AG10803 (cell line): ENCODE results near the gene ABCB11.
"Not testable (repeated sequence)": the region's sequence is repeated elsewhere in the genome, so short reads cannot be mapped to it uniquely, and the experiment has no call there.

ENCODE experiments used
- DNase-seq: peaks from one replicate; pipeline ENCODE4 v3.0.0; 2010; ENCODE audit warnings: low read depth
- H3K4me3 ChIP-seq: 2 replicates; pipeline ENCODE4 v1.5.1; 2011; ENCODE audit warnings: mild to moderate bottlenecking, low read length, control low read depth
- TF ChIP-seq, protein P1 (sequence below): conservative IDR thresholded peaks from 2 replicates; pipeline ENCODE4 v1.5.1; 2011; ENCODE audit warnings: mild to moderate bottlenecking, low read length, control low read depth, inconsistent platforms

Gene ABCB11

DNA sequence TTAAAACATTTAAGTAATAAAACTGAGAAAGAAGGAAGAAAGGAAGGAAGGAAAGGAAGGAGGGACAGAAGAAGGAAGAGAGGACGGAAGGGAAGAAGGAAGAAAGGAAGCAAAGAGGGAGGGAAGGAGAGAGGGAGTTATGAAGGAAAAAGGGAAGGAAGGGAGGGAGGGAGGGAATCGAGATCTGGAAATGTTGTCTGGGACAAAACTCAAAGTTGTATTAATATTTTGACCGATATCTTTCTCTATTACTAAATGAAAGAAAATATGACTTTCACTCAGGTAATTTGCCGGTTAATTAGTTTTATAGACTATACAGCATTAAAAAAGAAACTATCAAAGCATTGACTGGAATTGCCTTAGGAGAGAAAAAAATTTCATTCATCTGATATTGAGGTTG, 85.6 kb downstream of the ABCB11 start:
- H3K4me3 ChIP-seq, result no peak overlapping the region
- DNase-seq, result no peak
- TF ChIP-seq, protein P1, sequence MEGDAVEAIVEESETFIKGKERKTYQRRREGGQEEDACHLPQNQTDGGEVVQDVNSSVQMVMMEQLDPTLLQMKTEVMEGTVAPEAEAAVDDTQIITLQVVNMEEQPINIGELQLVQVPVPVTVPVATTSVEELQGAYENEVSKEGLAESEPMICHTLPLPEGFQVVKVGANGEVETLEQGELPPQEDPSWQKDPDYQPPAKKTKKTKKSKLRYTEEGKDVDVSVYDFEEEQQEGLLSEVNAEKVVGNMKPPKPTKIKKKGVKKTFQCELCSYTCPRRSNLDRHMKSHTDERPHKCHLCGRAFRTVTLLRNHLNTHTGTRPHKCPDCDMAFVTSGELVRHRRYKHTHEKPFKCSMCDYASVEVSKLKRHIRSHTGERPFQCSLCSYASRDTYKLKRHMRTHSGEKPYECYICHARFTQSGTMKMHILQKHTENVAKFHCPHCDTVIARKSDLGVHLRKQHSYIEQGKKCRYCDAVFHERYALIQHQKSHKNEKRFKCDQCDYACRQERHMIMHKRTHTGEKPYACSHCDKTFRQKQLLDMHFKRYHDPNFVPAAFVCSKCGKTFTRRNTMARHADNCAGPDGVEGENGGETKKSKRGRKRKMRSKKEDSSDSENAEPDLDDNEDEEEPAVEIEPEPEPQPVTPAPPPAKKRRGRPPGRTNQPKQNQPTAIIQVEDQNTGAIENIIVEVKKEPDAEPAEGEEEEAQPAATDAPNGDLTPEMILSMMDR, result no peak

DNA sequence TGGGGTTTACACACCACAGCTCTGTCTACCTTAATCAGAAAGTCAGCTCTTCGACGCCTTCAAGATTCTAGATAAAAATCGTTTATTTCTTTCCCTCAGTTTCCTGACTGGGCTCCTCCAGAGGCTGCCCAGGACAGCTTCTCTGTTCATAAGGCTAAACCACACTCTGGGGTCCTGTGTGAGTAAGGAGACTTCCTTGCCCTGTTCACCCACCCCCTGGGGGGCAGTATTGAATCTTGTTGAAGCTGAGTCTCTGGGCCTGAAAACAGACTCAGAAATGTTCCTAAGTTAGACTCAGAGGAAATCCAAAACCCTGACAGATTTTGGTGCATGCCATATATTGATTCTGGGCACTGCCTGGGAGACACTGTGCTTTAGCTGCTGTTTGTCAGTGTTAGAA, 87.1 kb downstream of the ABCB11 start:
- TF ChIP-seq, protein P1, result no peak
- no peak for DNase-seq
- H3K4me3 ChIP-seq, result no peak overlapping the region

DNA sequence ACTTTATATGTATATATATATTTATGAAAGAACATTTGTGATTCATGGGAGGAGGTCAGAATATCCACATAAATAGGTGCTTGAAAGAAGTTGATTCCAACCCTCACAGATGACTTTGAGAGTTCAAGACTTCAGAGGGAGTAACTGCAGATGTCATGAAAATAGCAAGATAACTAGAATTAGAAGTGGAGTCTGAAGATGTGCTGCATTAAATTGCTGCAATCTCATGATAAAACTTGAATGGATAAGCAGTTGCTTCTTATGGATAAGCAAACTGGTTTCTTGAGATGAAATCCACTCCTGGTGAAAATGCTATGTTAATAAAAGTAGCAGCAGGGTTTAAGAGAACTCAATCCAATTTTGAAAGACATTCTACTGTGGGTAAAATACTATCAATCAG, 89.8 kb downstream of the ABCB11 start:
- TF ChIP-seq, protein P1, result no peak

DNA sequence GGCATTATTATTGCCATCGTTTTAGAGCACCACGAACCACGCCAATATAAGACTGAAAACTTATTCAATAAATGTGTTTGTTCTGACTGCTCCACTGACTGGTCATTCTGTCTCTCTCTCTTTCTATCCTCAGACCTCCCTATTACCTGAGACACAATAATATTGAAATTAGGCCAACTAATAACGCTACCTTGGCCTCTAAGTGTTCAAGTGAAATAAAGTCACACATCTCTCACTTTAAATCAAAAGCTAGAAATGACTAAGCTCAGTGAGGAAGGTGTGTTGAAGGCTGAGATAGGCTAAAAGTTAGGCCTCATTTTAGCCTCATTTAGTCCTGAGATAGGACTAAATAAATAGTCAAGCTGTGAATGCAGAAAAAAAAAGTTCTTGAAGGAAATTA, 91.2 kb downstream of the ABCB11 start:
- TF ChIP-seq, protein P1, result no peak
- no peak for DNase-seq
- no peak overlapping the region for H3K4me3 ChIP-seq

More for the DNA sequence above, 89.8 kb downstream of the ABCB11 start:
- H3K4me3 ChIP-seq, result no peak overlapping the region
- DNase-seq, result no peak

DNA sequence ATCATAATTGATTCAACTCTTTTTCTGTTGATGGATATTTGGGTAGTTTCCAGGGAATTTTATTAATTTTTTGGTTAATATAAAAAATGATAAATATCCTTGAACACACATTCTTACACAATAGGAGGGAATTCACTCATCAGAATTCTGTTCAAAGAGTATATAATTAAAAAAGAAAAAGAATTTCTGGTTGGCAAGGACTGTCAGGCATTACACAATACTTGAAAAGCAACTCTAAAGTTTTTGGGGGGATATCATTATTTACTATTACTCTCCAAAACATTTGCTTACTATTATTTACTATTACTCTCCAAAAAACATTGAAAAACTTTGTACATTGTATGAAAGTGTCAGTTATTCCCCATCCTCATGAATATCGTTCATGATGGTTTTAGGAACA, 92.1 kb downstream of the ABCB11 start:
- TF ChIP-seq, protein P1, result no peak
- no peak for DNase-seq
- no peak overlapping the region for H3K4me3 ChIP-seq

DNA sequence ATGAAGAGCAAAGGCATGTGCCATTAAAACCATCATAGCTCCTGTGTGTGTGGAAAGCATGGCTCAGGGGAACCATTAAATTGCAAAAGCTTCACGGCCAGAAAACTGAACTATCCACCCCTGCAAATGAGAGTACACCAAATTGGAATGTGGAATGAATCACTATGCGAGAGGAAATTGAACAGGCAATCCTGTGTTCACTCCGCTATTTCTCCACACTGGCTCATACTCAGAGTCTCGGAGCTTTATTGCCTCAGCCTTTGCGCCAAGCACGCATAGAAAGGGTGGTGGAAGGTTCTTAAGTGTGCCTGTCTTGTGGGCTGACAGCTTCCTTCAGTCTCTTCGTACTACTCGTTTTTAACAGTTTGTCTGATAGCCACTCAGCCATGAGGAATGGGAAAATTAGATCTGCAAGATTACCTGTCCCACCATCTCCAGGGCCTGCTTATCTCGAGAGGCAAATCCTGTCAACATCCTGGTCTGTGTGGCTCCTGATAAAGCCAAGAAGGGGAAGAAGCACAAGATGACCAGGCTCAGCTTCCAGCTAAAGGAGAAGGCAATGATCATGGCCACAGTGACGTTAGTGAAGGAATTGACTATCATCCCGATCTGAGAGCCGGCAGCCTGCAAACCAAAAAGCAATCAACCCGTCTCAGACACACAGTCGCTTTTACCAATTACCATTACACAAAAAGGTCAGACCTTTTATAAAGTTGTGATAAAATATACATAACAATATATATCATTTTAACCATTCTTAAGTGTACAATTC, 95.1 kb downstream of the ABCB11 start:
- TF ChIP-seq, protein P1, result no peak
- no peak overlapping the region for H3K4me3 ChIP-seq
- peak; percentile 57 for DNase-seq

DNA sequence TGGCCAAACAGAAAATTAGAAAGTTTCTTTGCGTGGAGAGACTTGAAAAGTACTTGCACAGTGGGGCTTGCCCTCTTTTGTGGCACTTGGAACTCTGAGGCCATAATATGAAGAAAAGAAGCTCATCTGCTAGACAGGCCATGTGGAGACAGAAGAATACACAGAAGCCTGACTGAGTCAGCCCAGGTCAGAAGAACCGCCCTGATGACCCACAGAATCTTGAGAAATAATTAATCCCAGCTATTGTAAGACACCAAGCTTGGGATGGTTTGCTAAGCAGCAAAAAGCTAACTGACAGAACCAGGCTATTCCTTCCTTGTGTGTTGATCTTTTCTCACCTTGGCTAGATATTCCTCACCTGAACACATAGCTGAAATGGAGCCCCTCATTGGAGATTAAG, 96.3 kb downstream of the ABCB11 start:
- no peak overlapping the region for H3K4me3 ChIP-seq

DNA sequence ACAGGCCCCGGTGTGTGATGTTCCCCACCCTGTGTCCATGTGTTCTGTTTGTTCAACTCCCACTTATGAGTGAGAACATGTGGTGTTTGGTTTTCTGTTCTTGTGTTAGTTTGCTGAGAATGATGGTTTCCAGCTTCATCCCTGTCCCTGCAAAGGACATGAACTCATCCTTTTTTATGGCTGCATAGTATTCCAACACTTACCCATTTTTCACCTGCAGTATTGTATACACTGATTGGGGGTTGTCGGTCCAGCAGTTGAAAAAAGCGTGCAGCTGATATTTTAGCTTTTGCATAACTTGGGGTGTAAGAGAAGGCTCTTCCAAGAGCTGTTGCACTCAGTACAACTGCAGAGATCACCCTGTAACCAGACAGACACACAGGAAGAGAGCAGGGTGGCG, 99.0 kb downstream of the ABCB11 start:
- not testable (repeated sequence) for DNase-seq, H3K4me3 ChIP-seq

More for the DNA sequence above, 96.3 kb downstream of the ABCB11 start:
- TF ChIP-seq, protein P1, result no peak
- peak; percentile 16 for DNase-seq
